D721Med (cell line): ENCODE measurements around the gene HIVEP3.

Experiments used
- DNase-seq: peaks from one replicate; pipeline ENCODE4 v3.0.0; 2011; ENCODE audit warnings: low spot score; ENCODE audit not compliant: insufficient read length
- FAIRE-seq: peaks from 2 replicates; lab custom pipeline; 2011; peaks lifted over from hg19 to GRCh38; lab: Jason Lieb, UNC
- CTCF ChIP-seq: IDR thresholded peaks from 2 replicates; pipeline ENCODE4 v1.5.1; 2012; ENCODE audit warnings: mild to moderate bottlenecking, control low read depth; ENCODE audit not compliant: insufficient read depth; ENCODE audit errors: missing control alignments

HIVEP3 gene

GRCh38 chr1:41889506-41890414 is 29.0 kb downstream of the HIVEP3 start:
- DNase-seq (no peak), FAIRE-seq (no peak)
- no peak for TF ChIP-seq CTCF

DNA sequence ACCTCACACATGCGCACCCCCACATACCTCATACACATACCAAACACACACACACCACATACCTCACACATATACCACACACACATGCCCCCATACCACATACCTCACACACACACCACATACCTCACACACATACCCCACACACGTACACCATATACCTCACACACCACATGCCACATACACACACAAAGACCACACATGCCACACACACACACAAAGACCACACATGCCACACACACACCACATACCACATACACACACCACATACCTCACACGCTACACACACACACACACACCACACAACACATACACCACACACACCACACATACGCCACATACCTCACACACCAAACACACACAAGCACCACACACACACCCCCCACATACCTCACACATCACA is 30.0 kb downstream of the HIVEP3 start:
- FAIRE-seq (no peak), DNase-seq (no peak)
- no peak for TF ChIP-seq CTCF

- no peak for TF ChIP-seq CTCF
- DNase-seq (no peak), FAIRE-seq (no peak)
These were observed 31.4 kb downstream of the HIVEP3 start for GRCh38 chr1:41887365-41887764.

DNA sequence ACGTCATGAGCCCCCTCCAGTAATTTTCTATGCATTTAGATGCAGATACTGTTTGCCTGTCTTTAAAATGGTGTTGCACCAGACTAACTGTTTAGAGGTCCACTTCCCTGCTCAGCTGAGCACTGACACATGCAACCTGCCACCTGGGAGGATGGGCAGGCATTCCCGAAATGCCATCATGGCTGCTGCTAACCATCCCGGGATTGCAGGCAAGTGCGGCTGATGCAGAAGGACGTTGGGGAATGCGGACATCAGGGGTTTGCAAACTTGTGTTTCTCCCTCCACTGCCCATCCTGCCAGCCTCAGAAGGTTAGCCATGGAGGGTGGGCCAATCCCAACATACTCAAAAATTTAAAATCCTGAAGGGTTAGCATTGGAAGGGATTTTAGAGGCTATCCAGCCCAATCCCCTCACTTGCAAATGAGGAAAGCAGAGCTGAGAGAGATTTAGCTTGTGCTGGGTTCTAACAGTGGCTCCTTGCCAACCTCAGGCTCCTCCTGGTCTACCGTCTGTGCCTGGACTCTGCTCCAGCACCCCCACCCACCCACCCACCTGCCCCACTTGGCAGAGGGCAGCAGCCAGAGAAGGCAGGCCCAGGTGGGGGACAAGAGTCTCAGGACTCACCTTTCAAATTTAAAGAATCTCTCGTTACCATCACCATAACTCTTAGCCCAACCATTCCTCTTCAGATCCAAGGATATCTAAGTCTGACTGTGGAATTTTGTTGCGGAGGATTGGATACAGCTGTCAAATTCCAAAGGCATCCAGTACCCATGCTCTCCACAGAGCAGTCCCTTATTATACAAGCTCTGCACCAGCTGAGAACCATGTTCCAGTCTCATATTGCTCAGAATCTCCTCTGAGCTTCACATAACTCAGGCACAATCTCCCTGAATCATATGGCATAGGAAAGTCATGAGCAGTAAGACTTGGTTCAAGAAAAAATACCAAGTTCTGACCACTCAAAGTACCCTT is 34.2 kb downstream of the HIVEP3 start:
- DNase-seq (no peak), FAIRE-seq (no peak)
- TF ChIP-seq CTCF: no peak

DNA sequence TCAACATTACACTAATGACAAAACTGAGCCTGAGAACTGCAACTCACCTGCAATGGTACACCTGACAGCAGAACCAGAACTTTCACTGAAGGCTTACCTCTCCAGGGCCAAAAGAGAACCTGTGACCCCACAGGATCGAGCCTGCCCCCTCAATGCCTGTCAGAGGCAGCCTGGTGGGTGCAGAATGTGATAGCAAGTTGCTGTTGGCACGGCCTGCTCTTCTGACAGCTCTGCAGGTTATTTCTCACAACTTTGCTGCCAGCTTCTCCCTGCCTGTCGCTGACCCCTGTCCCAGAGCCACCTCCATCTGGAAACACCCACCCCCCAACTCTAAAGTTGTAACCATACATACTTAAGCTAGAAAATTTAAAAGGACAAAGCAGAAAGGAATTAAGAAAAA is 35.2 kb downstream of the HIVEP3 start:
- no peak for DNase-seq
- TF ChIP-seq CTCF: no peak
- FAIRE-seq: no peak

GRCh38 chr1:41882486-41882885 is 36.2 kb downstream of the HIVEP3 start:
- DNase-seq (no peak), FAIRE-seq (no peak)
- TF ChIP-seq CTCF: no peak

- TF ChIP-seq CTCF: no peak
- DNase-seq: no peak
- no peak for FAIRE-seq
These were observed 36.6 kb downstream of the HIVEP3 start for GRCh38 chr1:41882068-41882477.
